Ovary (tissue), 3 donors: ENCODE results near the gene NAA35.

Experiments
- EP300 ChIP-seq: sonication (generic); formaldehyde crosslinking; IDR thresholded peaks from one replicate; pipeline ENCODE4 v1.6.1; 2017; ENCODE audit warnings: antibody characterized with exemption
- TF ChIP-seq, protein P1 (sequence below), 3 donors: fragments of 450-650 bp in 2 of 3; fragments of 200-600 bp in 1 of 3; IDR thresholded peaks; one replicate each; pipeline versions ENCODE4 v1.5.1 to v1.8.0; 2016 to 2022; ENCODE audit warnings: antibody characterized with exemption in 3 of 3, mild to moderate bottlenecking in 1 of 3
- donor health status: DM: no; HTN: no; CAD: no.

DNA sequence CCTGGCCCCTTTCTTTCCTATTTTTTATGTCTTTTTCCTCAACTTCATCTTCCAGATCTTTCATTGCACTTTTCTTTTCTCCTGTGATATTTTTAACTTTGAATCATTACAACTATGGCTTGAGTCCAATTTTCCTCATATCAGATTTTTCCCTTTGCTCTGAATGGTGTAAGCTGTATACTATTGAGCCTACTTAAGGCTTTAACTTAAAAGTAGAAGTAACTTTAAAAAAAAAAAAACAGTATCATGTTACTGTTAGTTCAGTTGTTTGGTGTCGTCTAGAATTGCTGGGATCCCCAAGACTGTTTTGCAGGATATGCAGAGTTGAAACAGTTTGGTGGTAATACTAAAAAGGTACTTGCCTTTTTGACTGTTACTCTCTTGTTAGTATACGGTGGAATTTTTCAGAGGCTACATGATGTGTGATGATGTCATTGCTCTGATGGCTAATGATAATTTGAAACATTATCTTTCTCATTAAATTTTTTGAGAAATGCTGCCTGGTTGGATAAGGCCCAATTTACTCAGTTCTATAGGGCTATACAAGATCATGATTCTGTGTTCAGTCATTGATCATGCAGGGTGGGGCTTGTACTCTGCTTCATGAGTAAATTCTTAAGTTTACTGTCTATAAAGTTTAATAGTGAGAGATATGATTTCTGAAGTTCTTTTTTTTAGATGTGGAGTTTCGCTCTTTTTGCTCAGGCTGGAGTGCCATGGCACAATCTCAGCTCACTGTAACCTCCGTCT is 8.8 kb downstream of the NAA35 start:
- no peak for TF ChIP-seq EP300
- TF ChIP-seq, protein P1, sequence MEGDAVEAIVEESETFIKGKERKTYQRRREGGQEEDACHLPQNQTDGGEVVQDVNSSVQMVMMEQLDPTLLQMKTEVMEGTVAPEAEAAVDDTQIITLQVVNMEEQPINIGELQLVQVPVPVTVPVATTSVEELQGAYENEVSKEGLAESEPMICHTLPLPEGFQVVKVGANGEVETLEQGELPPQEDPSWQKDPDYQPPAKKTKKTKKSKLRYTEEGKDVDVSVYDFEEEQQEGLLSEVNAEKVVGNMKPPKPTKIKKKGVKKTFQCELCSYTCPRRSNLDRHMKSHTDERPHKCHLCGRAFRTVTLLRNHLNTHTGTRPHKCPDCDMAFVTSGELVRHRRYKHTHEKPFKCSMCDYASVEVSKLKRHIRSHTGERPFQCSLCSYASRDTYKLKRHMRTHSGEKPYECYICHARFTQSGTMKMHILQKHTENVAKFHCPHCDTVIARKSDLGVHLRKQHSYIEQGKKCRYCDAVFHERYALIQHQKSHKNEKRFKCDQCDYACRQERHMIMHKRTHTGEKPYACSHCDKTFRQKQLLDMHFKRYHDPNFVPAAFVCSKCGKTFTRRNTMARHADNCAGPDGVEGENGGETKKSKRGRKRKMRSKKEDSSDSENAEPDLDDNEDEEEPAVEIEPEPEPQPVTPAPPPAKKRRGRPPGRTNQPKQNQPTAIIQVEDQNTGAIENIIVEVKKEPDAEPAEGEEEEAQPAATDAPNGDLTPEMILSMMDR (IDR thresholded peaks at IDR 0.05), result no peak
